GM18870 (cell line): ENCODE results near the gene GJB4.
"Not testable (repeated sequence)": the region's sequence is repeated elsewhere in the genome, so short reads cannot be mapped to it uniquely, and the experiment has no call there.

Experiments used
- ATAC-seq: cut with Tn5 transposase; IDR thresholded peaks from one replicate; pipeline ENCODE4 v1.9.1; 2021; ENCODE audit warnings: moderate library complexity; ENCODE audit not compliant: unreplicated experiment

Gene GJB4

DNA sequence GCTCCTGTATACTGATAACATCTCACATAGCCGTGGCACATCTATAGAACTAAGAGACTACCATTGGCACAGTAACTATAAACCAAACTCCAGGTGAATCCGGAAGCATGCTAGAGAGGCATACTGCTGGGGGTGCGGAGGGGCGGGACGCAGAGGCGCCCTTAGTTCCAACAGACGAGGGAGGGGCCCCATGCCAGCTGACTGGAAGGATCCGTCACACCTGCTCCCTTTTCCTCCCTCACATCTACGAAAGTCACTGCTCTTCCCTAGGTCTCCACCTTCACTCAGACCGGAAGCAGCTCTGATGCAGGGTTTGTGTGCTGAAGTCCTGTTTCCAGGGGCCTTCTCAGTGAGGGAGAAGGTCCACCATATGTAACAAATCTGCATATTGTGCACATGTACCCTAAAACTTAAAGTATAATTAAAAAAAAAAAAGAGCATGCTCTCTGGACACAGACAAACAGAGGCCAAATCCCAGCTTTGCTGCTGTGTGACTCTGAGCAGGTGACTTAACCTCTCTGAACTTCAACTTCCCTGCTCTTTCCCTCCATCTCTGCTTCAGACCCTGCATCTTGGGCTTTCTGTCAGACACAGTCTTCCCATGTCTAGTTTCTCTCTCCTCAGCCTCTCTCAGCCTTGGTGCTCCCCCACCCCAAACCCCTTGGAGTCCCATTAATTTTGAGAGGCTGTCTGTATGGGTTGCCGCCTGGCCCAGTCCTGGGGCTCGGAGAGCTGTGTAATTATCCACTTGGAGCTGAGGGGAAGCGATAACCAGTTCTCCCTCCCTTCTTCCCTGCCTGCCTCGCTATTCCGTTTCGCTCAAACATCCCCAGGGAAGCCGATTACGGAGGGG, 12.5 kb upstream of the GJB4 start:
- no peak for ATAC-seq

DNA sequence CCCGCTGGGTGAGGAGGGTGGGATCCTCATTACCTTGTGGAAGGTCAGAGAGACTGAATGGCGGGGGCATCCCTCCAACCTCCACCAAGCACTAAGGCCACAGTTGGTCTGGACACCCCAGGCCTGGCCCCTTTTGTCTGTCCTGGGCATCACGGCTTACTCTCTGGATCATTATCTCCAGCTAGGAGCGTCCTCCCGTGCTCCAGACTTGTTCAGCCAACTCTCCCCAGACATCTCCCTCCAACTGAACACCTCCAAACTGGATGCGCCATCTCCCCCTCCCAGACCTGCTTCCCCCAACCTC, 11.9 kb upstream of the GJB4 start:
- ATAC-seq = no peak

DNA sequence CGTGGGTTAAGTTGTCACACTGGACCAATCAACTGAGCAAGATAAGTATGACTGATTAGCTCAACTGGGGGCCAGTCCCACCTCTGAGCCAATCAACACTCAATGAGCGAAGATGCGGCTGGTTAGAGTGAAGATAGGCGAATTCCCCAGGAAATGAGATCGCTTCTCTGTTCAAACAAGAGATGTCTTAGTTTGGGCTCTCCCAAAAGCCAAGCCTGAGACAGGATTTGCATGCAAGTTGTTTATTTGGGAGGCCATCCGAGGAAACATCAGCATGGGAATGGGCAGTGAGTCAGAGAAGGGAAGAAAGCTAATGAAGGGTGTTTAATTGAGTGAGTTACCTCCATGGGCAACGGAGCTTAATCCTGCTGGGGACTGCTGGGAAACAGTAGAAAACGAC, 9.5 kb upstream of the GJB4 start:
- no peak for ATAC-seq

DNA sequence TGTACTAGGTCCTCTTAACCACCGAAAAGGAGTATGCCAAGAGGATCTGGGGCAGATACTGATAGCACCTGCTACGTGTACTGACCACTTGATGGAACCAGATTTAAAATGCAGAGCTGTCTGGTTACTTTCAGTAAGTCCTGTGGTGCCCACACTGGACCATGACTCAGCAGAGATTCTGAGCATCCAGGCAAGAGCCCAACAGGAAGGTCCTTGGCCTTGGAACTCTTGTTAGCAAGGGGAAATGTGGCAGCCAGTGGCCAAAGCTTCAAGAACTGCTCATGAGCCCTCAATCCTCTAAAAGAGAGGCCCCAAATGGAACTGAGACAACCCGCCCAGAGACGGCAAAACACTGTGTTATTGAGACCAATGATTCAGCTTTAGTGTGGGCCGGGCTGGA, 8.9 kb upstream of the GJB4 start:
- no peak for ATAC-seq

DNA sequence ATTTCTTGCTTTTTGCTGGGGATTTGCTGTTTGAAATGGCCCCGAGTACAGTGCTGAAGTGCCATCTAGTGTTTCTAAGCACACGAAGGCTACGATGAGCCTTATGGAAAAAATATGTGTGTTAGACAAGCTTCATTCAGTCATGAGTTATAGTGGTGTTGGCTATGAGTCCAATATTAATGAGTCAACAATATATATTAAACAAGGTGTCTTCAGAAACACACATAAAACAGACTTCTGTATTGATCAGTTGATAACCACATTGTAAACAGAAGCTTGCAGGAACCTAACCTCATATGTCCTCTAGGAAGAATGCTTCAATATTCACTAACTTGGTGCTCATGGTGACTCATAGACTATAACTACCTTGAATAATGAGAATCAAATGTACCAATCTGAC, 6.4 kb upstream of the GJB4 start:
- ATAC-seq = no peak

DNA sequence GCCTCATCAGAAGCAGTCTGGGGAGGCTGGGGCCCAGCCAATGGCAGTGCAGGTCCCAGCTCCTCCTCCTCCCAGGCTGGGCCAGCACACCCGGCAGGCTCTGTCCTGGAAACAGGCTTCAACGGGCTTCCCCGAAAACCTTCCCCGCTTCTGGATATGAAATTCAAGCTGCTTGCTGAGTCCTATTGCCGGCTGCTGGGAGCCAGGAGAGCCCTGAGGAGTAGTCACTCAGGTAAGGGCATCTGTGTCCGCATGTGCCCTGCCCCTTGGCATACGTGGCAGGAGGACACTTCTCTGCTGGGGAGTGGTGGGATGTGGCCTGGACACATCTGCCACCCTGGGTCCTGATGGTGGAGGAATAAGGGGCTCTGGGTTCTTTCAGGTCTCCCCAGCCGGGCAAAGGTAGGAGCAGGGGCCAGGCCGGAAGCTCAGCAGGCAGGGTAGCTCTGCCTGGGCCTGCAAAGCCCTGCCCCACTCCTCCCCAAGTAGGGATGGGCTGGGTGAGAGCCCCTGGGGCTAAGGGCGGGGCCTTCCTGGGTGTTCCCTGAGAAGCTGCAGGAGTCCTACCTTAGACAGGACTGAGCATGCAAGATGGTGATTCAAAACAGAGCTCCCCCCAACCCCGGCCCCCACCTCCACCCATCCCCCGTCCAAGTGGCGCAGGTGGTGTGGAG, 4.4 kb upstream of the GJB4 start, which contains the start of gene GJB5:
GJB5 (plus strand) TSS at position 84 of the 674 bp plus-strand sequence. CDS start 2,284 bp downstream, outside the sequence.
- no peak for ATAC-seq

DNA sequence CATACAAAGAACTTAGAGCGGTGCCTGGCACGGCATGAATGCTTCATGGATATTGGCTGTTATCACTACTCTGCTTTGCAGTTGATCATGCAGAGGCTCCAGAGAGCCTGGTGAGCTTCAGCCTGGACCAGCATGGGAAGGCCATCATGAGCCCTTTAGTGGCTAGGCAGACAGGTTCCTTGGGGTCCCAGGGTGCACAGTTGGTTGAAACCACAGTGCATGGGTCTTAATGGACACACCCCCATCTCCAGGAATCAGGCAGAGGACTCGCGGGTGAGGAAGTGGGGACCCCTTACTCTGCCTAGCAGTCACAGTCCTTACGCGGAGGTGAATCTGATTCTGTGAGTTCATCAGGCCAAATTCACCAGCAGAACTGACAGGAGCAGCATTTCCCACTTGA, 3.6 kb upstream of the GJB4 start:
- ATAC-seq = no peak

DNA sequence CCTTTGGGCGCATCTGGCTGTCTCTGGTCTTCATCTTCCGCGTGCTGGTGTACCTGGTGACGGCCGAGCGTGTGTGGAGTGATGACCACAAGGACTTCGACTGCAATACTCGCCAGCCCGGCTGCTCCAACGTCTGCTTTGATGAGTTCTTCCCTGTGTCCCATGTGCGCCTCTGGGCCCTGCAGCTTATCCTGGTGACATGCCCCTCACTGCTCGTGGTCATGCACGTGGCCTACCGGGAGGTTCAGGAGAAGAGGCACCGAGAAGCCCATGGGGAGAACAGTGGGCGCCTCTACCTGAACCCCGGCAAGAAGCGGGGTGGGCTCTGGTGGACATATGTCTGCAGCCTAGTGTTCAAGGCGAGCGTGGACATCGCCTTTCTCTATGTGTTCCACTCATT, 2.2 kb upstream of the GJB4 start:
- no peak for ATAC-seq

DNA sequence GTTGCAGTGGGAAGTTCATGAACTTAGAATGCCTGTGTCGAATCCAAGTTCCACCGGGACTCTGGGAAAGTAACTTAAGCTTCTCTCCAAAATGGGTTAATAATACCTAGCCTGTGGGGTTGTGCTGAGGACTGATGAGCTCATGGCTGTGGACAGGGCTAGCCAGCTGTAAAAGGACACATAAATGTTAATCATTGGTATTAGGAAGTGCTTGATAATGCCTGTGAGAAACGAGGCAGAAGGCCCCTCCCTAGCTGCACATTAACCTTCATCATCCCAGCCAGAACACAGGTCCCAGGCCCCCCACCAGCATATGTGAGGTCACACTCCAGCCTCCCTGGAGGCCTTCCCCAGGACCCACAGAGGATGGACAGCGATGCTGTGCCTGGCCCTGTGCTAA, 789 bp upstream of the GJB4 start:
- ATAC-seq = no peak

DNA sequence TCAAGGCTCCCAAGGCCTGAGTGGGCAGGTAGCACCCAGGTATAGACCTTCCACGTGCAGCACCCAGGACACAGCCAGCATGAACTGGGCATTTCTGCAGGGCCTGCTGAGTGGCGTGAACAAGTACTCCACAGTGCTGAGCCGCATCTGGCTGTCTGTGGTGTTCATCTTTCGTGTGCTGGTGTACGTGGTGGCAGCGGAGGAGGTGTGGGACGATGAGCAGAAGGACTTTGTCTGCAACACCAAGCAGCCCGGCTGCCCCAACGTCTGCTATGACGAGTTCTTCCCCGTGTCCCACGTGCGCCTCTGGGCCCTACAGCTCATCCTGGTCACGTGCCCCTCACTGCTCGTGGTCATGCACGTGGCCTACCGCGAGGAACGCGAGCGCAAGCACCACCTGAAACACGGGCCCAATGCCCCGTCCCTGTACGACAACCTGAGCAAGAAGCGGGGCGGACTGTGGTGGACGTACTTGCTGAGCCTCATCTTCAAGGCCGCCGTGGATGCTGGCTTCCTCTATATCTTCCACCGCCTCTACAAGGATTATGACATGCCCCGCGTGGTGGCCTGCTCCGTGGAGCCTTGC, 1.7 kb downstream of the GJB4 start:
- no peak for ATAC-seq

DNA sequence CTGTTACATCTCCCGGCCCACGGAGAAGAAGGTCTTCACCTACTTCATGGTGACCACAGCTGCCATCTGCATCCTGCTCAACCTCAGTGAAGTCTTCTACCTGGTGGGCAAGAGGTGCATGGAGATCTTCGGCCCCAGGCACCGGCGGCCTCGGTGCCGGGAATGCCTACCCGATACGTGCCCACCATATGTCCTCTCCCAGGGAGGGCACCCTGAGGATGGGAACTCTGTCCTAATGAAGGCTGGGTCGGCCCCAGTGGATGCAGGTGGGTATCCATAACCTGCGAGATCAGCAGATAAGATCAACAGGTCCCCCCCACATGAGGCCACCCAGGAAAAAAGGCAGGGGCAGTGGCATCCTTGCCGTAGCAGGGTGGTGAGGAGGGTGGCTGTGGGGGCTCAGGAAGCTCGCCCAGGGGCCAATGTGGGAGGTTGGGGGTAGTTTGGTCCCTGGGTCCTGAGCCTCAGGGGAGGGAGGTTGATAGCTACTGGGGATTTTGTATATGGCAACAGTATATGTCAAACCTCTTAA, 2.3 kb downstream of the GJB4 start:
- no peak for ATAC-seq

DNA sequence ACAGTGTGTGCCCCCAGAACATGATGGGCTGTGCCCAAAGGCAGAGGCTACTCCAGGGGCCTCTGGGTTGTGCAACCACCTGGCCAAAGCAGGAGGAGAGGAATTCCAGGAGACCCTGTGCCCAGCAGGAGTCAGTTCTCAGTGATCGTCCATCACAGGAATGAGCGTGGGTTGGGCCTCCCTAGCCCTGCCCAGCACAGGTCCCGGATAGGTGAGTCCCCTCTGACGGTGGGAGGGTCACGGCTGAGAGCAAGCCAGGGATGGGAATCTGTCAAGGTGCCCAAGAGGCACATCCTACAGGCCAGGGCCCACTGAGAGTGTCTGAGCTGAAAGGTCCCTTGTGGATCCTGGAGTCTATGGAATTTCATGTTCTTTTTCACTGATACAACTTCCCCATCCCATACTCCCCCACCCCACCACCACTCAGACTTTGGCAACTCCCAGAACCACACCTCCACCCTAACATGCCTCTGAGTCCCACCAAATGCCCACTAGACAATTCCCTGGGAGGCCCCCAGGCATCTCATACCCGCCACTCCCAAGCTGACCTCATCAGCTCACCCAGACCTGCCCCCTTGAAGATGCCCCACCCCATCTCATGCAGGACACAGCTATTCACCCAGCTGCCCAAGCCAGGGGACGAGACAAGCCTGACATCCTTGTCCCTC, 3.1 kb downstream of the GJB4 start:
- ATAC-seq = no peak

DNA sequence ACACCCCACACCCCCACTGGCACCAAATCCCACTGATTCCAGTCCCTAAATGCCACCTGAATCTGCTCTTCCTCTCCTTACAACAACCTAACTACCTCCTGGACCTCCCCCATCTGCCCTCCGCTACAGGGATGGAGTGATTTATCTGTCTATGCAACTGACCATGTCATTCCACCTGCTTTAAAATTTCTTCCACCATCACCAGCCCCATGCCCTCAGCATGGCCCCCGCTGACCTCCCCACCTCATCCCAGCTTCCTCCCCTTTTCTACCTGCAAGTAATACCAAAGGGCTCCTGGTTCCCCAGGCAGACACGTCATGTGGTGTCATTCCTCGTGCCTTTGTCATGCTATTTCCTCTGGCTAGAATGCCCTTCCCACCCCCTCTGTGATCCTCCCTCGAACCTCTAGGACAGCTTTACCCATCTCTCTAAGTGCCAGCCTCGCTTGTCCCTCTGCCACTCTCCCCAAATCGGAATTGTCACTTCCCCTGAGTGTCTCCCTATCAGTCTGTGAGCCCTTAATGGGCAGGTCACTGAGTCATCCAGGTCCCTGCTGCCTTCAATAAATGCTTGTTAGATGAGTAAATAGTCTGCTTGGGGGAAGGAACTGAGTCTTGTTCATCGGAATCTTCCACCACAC, 3.7 kb downstream of the GJB4 start:
- no peak for ATAC-seq

DNA sequence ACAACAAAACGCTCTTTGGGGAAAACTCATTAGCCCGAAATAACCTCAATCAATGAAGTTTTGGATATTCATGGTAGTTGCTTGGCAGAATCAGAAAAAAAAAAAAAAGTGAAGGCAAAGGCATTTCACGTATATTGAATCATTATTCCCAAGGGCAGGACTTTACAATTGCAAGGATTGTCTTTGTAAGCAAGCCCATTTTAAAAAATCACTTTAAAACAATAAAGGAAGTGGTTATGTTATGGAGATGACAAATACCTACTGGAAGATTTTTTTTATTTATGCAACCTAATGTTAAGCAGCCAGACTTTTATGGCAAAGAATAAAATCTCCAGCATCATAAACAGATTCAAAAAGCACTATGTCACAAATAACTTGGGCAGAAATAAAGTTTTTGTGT, 9.3 kb downstream of the GJB4 start:
- no peak for ATAC-seq

DNA sequence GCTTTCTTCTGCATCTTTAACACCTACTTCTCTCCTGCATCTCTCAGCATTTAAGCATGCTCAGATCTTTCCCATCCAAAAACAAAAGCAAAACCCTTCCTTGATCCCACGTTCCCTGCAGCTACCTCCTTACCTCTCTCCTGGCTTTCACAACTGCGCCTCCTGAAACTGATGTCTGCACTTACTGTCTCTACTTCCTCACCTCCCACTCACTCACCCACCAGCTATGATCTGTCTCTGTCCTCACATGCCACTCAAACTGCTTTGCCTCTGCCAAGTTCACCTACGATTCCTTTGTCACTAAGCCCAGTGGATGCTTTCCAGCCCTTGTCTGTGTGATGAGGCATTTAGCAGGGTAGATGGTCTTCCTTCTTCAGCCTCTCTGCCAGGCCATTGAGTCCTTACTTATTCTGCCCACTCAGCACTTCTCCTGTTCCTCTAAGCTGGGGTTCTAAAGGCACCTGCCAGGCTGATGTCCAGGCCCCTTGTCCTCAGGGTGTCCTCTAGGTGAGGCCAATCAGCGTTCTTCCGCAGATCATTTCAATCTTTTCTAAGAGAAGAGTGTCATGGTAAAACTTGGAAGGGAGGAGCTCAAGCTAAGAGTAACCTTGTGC, 11.5 kb downstream of the GJB4 start:
- ATAC-seq = no peak

DNA sequence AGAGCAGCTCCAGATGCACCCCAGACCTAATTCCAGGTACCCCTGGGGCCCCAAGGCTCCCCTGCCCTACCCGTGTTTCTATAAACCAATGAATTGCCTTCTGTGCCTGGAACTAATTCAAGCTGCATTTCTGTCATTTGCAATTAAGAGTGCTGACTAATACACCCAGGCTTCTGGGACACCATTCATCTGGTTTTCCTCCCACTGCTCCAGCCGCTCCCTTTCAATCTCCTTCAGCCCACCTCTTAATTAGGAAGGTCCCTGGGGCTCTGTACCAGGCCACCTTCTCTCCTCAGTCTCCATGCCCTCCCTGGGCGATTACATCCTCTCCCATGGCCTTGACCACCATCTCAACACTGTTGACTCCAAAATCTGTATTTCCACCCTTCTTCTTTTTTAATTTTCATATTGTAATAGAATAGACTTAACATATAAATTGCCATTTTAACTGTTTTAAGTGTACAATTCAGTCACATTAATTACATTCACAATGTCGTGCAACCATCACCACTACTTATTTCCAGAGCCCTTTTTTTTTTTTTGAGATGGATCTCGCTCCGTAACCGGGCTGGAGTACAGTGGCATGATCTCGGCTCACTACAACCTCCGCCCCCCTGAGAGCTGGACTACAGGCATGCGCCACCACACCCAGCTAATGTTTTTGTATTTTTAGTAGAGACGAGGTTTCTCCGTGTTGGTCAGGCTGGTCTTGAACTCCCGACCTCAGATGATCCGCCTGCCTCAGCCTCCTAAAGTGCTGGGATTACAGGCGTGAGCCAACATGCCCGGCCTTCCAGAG, 12.2 kb downstream of the GJB4 start:
- no peak for ATAC-seq

DNA sequence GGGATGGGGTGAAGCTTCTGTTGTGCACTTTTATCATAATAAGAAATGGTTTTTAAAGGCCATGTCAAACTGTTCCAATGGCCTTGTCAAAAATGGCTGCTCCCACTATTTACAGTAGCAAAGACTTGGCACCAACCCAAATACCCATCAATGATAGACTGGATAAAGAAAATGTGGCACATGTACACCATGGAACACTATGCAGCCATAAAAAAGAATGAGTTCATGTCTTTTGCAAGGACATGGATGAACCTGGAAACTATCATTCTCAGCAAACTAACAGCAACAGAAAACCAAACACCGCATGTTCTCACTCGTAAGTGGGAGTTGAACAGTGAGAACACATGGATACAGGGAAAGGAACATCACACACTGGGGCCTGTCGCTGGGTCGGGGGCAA, 13.6 kb downstream of the GJB4 start:
- not testable (repeated sequence) for ATAC-seq

DNA sequence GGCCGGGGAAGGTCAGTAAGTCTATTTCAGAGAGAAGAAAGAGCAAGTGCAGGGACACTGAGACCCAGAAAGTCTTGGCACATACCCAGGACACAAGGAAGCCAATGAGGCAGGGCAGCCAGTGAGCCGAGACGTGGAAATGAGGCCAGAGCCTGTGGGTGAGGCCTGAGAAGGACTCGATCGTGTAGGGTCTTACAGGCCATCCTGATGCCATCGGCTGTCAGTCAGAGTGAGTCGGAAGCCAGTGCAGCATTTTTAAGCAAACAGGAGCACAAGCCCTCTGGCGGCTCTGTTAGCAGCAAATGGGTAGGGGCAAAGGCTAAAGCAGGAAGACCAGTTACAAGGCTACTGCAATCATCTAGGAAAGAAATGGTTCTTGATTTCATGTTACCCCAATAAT, 15.4 kb downstream of the GJB4 start:
- ATAC-seq = no peak

DNA sequence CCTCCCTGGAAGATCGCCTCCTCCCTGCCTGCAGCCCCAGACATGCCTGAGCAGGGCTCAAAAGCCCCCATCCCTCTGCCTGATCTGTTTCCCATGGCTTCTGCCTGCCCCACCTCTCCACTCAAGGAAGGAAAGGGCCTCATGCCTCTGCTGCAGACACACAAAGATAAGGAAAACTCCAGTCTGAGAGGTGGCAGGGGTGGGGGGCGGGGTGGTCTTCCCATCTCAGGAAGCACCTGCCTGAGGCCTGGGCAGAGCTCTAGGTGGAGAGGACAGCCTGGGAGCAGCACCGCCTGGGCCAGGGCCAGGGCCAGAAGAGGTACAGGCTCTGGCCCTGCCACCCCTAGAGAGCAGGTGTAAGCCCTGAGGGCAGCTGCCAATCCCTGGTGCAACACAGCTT, 17.4 kb downstream of the GJB4 start:
- no peak for ATAC-seq
